NK-92 (cell line): ENCODE results near the gene ZNF322.

Source experiments
- DNase-seq: peaks from one replicate; lab custom pipeline; 2025; ENCODE audit not compliant: unreplicated experiment; lab: John Stamatoyannopoulos, UW

The ZNF322 gene

DNA sequence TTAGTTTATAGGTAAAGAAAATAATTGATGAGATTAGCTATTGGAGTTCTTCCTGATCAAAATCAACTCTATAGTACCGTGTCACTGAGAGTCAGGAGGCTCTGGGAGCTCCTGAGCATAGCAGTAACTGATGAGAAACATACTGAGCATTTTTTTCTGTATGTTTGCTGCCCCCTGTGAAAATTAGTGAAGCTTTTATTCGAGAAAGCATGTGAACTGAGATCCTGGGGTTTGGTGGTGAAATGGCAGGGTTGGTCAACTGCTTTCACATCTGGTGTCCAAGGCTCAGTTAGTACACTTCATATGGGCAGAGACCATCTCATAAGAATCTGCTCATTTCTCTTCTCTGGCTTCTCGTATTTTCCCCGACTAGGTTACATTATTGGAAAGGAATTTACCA is 66.9 kb downstream of the ZNF322 start:
- DNase-seq: no peak

DNA sequence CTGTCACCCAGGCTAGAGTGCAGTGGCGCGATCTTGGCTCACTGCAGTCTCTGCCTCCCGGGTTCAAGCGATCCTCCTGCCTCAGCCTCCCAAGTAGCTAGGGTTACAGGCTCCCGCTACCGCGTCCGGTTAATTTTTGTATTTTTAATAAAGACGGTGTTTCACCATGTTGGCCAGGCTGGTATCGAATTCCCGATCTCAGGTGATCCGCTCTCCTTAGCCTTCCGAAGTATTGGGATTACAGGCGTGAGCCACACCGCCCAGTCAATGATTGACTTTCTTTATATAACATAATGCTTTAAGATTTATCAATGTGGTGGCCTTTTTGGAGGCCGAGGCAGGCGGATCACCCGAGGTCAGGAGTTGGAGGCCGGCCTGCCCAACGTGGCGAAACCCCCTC is 70.6 kb downstream of the ZNF322 start:
- DNase-seq: no peak
